HCT116 (cell line): ENCODE measurements around the gene SLC4A7.

Experiments used
- TCF7L2 ChIP-seq: IDR thresholded peaks from 2 replicates; pipeline ENCODE4 v1.7.0; 2011; ENCODE audit warnings: borderline replicate concordance, inconsistent platforms; ENCODE audit not compliant: insufficient read depth, insufficient read length; ENCODE audit errors: extremely low read depth
- TF ChIP-seq, protein P1 (sequence below), 3 experiments: fragments of 200-600 bp in 1 of 3; sonication (generic) in 1 of 3; IDR thresholded peaks in 2 of 3; conservative IDR thresholded peaks in 1 of 3; 2 replicates each; pipeline ENCODE4 v1.5.1; 2012 to 2017; ENCODE audit warnings: low read depth in 2 of 3, low read length in 2 of 3, antibody characterized with exemption in 1 of 3, borderline replicate concordance in 1 of 3, control low read depth in 1 of 3, mild to moderate bottlenecking in 1 of 3, mixed read lengths in 1 of 3, mixed run types in 1 of 3, moderate library complexity in 1 of 3; ENCODE audit not compliant: insufficient read depth in 1 of 3

DNA sequence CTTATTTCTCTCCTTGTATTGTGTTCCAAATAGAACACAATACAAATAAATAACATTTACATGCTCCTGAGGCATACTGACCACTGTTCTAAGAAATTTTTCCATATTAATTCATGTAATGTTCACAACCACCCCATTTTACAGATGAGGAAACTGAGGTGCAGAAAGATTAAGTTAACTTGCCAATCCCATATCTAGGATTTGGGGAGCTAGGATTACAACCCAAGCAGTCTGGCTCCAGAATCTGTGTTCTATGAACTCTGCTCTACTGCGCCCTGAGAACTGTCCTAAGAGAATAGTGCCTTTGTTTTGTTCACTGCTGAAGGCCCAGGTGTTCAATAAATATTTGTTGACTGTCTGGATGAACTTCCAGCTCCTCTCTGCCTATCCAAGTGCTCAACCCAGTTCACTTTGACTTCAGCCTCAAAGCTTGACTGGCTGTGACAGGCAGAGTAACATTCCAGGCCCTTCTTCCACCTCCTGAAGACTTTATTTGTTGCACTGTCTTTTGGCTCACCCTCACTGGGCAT, 118.1 kb downstream of the SLC4A7 start:
- TF ChIP-seq, protein P1, sequence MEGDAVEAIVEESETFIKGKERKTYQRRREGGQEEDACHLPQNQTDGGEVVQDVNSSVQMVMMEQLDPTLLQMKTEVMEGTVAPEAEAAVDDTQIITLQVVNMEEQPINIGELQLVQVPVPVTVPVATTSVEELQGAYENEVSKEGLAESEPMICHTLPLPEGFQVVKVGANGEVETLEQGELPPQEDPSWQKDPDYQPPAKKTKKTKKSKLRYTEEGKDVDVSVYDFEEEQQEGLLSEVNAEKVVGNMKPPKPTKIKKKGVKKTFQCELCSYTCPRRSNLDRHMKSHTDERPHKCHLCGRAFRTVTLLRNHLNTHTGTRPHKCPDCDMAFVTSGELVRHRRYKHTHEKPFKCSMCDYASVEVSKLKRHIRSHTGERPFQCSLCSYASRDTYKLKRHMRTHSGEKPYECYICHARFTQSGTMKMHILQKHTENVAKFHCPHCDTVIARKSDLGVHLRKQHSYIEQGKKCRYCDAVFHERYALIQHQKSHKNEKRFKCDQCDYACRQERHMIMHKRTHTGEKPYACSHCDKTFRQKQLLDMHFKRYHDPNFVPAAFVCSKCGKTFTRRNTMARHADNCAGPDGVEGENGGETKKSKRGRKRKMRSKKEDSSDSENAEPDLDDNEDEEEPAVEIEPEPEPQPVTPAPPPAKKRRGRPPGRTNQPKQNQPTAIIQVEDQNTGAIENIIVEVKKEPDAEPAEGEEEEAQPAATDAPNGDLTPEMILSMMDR (IDR thresholded peaks at IDR 0.05 in 2 of 3, conservative IDR thresholded peaks at IDR 0.05 in 1 of 3; ENCODE audit: borderline replicate concordance in 1 of 3, insufficient read depth in 1 of 3, low read depth in 2 of 3, low read length in 2 of 3): no peak
- TF ChIP-seq TCF7L2: no peak
